AG09309 (cell line): ENCODE results near the gene MTF1.
"Not testable (repeated sequence)": the region's sequence is repeated elsewhere in the genome, so short reads cannot be mapped to it uniquely, and the experiment has no call there.

Source experiments
- DNase-seq: peaks from one replicate; pipeline ENCODE4 v3.0.0-alpha.2; 2010; ENCODE audit warnings: low read depth
- H3K4me3 ChIP-seq: 2 replicates; pipeline ENCODE4 v1.5.1; 2011; ENCODE audit warnings: mild to moderate bottlenecking, low read depth, low read length, moderate library complexity; ENCODE audit not compliant: control insufficient read depth
- TF ChIP-seq, protein P1 (sequence below): IDR thresholded peaks from 2 replicates; pipeline ENCODE4 v1.5.1; 2011; ENCODE audit warnings: mild to moderate bottlenecking, low read depth, low read length, inconsistent platforms; ENCODE audit not compliant: insufficient read depth, control insufficient read depth; ENCODE audit errors: missing control alignments

MTF1 gene

DNA sequence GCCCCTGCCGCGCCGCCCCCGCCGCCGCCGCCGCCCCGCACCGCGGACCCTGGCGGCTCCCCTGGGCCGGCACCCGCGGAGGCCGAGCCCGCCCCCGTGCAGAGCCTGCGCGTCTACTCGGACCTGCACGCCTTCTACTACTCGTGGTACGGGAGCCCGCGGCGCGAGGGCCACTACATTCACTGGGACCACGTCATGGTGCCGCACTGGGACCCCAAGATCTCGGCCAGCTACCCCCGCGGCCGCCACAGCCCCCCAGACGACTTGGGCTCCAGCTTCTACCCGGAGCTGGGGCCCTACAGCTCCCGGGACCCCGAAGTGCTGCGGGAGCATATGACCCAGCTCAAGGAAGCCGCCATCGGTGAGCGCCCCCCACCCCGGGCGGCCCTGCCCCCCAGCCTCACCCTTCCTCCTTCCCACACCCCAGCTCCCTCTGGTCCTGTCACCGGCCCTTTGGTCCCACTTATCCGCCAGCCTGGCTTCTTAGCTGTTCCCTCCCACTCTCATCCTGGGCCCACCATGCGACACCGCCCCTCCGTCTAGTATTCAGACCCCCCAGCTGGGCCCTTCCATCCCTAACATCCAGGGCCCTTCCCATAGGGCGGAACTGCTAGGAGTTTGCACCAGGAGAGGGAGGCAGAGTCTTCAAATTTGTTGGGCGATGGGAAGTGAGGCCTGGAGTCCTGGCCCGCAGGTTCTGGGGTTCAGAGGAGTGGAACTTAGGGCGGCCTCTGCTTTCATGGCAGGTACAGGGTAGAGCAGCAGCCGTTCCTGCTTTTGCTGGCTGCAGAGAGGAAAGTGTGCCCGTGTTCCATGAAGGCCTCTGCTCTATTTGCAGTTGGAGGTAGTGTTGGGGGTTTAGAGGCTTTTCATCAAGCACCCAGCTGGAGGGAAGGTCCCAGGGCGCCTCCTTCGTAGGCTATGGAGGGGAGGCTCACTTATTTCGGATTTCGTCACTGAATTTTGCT is 64.7 kb downstream of the MTF1 start:
- TF ChIP-seq, protein P1, sequence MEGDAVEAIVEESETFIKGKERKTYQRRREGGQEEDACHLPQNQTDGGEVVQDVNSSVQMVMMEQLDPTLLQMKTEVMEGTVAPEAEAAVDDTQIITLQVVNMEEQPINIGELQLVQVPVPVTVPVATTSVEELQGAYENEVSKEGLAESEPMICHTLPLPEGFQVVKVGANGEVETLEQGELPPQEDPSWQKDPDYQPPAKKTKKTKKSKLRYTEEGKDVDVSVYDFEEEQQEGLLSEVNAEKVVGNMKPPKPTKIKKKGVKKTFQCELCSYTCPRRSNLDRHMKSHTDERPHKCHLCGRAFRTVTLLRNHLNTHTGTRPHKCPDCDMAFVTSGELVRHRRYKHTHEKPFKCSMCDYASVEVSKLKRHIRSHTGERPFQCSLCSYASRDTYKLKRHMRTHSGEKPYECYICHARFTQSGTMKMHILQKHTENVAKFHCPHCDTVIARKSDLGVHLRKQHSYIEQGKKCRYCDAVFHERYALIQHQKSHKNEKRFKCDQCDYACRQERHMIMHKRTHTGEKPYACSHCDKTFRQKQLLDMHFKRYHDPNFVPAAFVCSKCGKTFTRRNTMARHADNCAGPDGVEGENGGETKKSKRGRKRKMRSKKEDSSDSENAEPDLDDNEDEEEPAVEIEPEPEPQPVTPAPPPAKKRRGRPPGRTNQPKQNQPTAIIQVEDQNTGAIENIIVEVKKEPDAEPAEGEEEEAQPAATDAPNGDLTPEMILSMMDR, result peak; percentile 13
- DNase-seq, result no peak

GRCh38 chr1:37793773-37794371 is 65.5 kb downstream of the MTF1 start, which contains the start of gene MANEAL:
Gene MANEAL (plus strand): TSS chr1:37793847. CDS start chr1:37794183, 336 bp downstream.
- TF ChIP-seq, protein P1, result no peak
- no peak for DNase-seq
- peak within 1 kb of the TSS; percentile 48 for H3K4me3 ChIP-seq

More for the DNA sequence above, 64.7 kb downstream of the MTF1 start:
- H3K4me3 ChIP-seq, result peak overlapping the region; percentile 34

DNA sequence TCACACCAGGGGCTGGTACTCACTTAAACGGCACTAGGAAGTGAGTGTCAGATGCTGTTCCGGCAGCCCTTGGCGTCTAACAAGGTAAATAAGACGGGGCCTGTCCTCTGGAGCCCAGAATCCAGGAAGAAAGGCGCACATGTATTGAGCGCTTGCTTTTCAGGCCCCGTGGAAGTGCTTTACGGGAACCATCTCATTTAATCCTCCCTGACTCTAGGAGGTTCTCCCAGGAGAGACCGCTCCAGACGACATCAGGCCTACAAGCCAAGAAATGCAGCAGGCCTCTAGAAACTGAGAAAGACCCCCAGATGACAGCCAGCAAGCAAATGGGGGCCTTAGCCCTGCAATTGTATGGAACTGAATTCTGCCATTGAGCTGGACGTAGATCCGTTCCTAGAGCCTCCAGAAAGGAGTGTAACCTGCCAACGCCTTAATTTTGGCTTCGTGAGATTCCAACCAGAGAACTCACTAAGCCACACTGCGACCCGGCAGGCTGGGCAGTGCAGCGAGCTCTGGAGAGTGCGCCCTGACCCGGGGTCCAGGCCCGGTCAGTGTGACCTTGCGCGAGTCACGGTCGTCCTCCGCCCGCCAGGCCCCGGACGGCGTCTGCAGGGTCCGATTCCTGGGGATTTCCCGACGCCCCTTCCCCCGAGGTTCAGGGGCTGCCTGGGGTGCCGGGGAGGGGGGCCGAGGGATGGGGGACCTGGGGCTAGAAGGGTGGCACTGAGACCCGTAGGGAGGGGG is 66.3 kb downstream of the MTF1 start:
- peak overlapping the region; percentile 48; the same call in 1 of the 2 replicates for H3K4me3 ChIP-seq
- no peak for DNase-seq
- TF ChIP-seq, protein P1, result no peak

DNA sequence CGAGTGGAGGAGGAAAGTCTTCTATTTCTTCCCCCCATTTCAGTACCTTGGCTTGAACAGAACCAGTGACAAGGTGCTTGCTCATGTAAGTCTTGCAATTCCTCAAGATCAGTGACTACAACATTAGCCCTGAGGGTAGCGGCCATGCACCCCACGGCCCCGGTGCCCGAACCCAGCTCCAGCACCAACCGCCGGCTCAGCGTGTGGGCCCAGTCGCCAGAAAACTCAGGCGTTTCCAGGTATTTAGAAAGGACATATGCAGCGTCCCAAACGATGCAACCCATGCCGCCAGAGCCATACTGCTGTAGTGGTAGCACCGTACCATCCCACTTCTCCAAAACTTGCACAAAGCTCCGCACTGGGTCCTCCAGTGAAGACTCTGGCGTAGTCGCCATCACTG is 76.9 kb downstream of the MTF1 start:
- no peak for DNase-seq
- TF ChIP-seq, protein P1, result no peak
- H3K4me3 ChIP-seq, result no peak overlapping the region

- TF ChIP-seq, protein P1, result no peak
- DNase-seq, result no peak
- no peak overlapping the region for H3K4me3 ChIP-seq
Measured at GRCh38 chr1:37778654-37779053, 80.7 kb downstream of the MTF1 start.

GRCh38 chr1:37776946-37777516 is 82.4 kb downstream of the MTF1 start:
- TF ChIP-seq, protein P1, result no peak
- no peak for DNase-seq
- no peak overlapping the region for H3K4me3 ChIP-seq

DNA sequence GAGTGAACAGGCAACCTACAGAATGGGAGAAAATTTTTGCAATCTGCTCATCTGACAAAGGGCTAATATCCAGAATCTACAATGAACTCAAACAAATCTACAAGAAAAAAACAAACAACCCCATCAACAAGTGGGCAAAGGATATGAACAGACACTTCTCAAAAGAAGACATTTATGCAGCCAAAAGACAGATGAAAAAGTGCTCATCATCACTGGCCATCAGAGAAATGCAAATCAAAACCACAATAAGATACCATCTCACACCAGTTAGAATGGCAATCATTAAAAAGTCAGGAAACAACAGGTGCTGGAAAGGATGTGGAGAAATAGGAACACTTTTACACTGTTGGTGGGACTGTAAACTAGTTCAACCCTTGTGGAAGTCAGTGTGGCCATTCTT is 88.0 kb downstream of the MTF1 start:
- not testable (repeated sequence) for DNase-seq, H3K4me3 ChIP-seq
